GM10266 (cell line): ENCODE data around the gene SMIM33.
"Not testable (repeated sequence)": the region's sequence is repeated elsewhere in the genome, so short reads cannot be mapped to it uniquely, and the experiment has no call there.

Source experiments
- DNase-seq: peaks from one replicate; pipeline ENCODE4 v3.0.0; 2012; ENCODE audit errors: extremely low spot score
- TF ChIP-seq, protein P1 (sequence below): IDR thresholded peaks from 2 replicates; pipeline ENCODE4 v1.5.1; 2012; ENCODE audit warnings: mild to moderate bottlenecking, low read depth; ENCODE audit not compliant: control insufficient read depth, insufficient read depth; ENCODE audit errors: missing control alignments

Gene SMIM33

DNA sequence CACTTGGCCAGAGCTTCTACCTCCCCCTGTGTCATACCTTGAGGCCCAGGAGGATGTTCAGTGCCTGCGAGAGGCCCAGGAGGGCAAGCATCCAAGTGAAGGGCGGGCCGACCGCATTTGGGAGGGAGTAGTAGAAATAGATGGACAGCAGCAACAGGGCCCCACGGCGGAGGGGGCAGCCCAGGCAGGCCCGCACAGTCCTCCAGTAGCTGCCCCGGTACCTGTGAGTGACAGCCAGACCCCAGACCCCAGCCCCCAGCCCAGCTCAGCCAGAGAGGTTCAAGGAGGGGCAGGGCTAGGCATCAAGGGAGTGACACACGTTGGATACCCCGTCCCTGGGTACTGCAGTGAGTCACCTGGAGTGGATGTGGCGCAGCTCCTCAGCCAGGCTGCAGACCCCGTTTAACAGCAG is 10.3 kb downstream of the SMIM33 start:
- DNase-seq = no peak
- TF ChIP-seq, protein P1, sequence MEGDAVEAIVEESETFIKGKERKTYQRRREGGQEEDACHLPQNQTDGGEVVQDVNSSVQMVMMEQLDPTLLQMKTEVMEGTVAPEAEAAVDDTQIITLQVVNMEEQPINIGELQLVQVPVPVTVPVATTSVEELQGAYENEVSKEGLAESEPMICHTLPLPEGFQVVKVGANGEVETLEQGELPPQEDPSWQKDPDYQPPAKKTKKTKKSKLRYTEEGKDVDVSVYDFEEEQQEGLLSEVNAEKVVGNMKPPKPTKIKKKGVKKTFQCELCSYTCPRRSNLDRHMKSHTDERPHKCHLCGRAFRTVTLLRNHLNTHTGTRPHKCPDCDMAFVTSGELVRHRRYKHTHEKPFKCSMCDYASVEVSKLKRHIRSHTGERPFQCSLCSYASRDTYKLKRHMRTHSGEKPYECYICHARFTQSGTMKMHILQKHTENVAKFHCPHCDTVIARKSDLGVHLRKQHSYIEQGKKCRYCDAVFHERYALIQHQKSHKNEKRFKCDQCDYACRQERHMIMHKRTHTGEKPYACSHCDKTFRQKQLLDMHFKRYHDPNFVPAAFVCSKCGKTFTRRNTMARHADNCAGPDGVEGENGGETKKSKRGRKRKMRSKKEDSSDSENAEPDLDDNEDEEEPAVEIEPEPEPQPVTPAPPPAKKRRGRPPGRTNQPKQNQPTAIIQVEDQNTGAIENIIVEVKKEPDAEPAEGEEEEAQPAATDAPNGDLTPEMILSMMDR = no peak

DNA sequence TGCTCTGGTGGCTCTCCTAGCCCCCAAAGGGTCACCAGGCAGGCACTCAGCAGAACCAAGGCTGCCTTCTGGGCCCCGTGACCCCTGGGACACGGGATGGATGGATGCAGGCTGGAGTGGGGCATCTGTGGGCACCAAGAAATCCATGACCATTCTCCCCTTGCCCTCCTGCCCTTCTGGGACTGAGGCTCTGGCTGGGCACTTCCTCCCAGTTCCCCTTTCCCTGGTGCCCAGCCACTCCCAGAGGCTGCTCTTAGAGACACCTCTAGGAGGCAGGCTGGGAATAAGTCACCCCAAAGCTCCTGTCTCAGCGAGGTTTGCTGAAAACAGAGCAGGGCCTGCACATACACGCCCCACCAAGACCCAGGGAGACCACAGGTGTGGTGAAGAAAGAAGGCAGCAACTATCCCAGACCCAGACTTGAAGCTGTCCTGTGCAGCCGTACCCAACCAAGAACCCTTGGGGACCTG is 10.8 kb downstream of the SMIM33 start:
- TF ChIP-seq, protein P1 = no peak
- no peak for DNase-seq

DNA sequence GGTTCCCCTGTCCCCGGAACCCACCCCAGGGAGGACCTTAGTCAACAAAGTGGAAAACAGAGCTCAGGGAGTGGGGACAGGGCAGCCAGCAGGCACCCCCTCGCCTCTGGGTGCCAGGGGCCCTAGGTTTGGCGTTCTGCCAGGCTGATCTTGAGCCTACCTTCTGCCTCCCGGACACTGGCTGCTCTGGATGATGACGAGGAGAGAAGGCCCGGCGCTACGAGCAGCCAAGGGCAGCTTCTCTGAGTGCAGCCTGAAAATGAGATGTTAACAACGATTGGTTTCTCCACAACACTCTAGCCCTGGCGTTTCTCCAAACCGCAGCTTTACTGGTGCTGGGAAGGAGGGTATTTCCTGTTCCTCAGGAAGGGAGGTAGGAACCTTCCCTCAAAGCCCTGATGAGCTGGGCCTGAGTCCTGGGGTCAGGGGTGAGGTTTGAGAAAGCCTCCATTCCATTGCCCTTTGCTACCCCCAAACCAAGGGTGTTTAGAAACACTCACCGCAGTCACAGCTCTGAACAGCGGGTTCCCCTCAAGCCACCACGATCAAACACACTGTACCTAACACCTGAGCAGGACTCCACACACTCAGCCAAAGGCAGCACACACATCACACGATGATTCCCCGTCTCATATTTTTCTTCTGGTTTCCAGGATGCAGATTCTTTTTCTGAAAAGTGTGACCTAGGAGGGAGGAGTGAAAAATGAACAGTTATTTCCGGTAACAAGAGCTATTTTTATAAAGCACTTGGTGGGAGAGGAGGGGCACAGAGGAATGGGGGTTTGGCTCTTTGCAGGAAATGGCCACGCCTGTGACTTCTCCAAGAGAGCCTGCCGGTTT is 11.5 kb downstream of the SMIM33 start, which contains the start of gene STING1:
Gene STING1, minus strand, starts transcription at position 709 of the 840 bp plus-strand sequence. CDS start 1,054 bp downstream, outside the sequence.
- TF ChIP-seq, protein P1 = no peak
- DNase-seq = no peak

DNA sequence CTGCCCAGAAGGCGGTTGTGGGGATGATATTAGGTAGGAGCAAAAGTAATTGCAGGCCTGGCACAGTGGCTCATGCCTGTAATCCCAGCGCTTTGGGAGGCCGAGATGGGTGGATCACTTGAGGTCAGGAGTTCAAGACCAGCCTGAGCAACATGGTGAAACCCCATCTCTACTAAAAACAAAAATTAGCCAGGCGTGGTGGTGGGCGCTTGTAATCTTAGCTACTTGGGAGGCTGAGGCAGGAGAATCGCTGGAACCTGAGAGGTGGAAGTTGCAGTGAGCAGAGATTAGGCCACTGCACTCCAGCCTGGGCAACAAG is 12.0 kb downstream of the SMIM33 start:
- not testable (repeated sequence) for DNase-seq

DNA sequence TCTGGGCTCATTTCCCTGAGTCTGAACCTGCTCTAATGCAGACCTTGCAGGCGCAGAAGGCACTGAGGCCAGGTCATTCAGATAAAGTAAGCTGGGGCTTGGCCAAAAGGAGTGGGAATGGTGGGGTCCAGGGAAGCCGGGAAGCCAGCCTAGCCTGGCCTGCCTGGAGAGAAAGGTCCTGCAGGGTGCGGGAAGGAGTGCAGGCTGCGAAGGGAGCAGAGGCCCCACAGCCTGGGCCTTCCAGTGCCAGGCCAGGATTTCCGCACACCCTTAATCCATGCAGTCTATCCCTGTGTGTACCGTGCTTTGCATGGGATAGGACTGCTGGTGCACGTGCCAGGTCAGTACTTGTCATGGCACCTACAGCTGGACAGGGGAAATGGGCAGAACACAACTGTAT is 15.4 kb downstream of the SMIM33 start:
- TF ChIP-seq, protein P1 = no peak
- DNase-seq = no peak

DNA sequence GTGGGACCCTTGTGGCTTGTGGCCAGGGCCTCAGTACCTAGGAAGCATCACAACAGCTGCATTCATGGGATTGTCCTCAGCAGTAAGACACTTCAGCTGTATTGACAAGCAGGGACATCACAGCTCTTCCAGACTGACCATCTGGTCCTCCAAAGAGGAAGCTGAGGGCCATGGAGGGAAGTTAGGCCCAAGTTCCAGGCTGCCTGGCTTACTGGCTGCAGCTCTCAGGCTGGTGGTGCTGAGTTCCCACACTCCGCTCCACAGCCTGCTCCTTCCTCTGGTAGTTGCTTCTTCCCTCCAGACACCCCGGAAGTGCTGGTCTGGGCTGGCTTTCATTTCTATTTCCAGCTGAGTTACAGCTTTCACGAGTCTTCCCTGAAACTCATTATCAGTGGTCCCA is 17.5 kb downstream of the SMIM33 start:
- TF ChIP-seq, protein P1 = no peak
- no peak for DNase-seq

DNA sequence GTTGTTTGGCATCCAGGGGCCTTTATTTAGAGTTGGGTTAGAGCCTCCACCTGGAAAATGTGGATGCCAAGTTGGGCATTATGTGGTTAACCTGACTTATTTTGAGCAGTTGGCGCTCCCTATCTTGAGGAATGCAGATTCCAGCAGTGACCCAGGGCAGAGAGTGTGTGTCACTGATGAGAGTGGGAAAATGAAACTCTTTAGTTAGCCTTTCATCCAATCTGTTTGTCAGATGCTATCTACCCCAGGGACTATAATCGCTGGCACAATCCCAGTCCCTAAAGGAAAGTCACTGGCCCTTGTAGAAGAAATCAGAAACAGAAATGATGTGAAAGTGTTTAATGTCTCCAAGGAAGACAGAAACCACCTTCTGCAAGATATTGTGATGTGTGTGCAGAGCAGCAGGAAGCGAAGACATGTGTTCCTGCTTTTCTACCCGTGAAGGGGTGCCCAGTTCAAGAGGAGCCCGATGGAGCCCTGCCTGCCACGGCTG is 21.9 kb downstream of the SMIM33 start:
- DNase-seq = no peak
- TF ChIP-seq, protein P1 = no peak
